HG02840 (cell line): Measurements from ENCODE around the gene WDR31.
"Not testable (repeated sequence)": the region's sequence is repeated elsewhere in the genome, so short reads cannot be mapped to it uniquely, and the experiment has no call there.

ENCODE experiments used
- ATAC-seq: cut with Tn5 transposase; IDR thresholded peaks from one replicate; pipeline ENCODE4 v1.9.1; 2021; ENCODE audit warnings: mild to moderate bottlenecking, moderate library complexity, moderate number of reproducible peaks; ENCODE audit not compliant: unreplicated experiment, low FRiP score

Gene WDR31

GRCh38 chr9:113299800-113300292, 40.2 kb downstream of the WDR31 start:
- ATAC-seq: no peak

DNA sequence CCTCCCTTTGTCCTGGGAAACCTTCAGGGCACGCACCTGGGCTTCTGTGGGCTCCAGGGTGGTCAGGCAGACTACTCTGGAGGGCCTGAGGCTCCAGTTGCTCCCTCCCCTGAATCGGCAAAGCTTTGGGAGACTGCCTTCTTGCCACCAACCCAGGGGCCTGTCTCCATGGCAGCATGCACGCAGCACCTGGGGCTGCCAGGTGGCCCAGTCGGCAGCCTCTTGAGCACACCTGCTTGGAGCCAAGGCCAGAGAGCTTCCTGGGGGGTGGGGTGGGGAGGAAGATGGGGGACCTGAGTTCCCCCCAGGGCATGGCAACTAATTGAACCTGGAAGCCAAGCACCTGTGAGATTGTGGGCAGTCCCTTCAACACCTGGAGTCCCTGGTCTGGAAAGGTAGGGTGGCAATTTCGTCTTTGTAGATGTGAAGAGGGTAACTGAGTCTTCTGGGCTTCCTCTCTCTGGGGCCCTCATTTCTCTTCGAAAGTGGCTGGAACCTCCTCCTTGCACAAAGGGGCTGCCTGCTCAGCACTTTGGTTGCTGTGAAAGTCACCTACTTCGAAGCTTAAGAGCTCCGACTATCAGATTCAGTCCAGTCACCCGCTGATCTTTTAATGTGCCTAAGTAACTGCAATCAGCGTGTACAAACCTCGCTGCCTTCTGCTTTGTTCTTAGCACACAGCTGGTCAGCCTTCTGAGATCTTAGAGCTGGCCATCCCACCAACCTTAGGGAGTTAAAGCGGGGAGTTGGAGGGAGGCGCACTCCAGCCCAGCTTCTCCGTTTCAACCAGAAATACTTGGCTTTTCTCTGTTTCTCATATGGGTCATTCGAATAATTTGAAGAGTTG, 40.9 kb downstream of the WDR31 start:
- ATAC-seq: no peak

DNA sequence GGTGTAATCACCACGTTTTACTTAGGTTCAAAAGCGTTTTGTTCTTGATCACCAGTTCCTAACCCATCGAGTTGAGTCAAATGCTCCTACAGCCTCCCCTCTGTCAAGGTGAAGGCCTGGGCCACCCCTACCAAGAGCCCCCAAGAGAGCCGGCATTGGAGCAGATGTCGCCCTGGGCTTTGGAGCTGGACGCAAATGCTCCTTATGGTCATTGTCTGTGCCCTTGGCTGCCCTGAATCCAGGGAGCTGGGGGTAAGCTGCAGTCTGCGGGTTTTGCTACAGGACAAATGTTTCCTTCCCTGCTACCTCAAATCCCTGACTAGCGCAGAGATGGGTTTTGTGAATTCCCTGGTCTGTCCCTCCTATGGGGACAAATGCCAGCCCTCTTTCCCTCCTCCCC, 41.8 kb downstream of the WDR31 start:
- no peak for ATAC-seq

- ATAC-seq: no peak
Measured at GRCh38 chr9:113296796-113297558, 43.1 kb downstream of the WDR31 start.

DNA sequence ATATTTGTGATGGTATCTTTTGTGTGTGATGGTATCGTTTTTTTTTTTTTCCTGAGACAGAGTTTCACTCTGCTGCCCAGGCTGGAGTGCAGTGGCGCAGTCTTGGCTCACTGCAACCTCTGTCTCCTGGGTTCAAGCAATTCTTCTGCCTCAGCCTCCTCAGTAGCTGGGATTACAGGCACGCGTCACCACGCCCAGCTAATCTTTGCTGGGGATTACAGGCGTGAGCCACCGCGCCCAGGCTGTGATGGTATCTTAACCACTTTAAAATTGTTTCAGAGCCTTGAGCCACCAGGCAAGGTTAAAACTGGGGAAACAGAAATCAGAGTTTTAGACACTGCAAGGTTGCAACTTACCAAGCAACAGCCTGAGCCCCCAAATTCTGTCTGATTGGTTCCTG, 43.8 kb downstream of the WDR31 start:
- not testable (repeated sequence) for ATAC-seq

DNA sequence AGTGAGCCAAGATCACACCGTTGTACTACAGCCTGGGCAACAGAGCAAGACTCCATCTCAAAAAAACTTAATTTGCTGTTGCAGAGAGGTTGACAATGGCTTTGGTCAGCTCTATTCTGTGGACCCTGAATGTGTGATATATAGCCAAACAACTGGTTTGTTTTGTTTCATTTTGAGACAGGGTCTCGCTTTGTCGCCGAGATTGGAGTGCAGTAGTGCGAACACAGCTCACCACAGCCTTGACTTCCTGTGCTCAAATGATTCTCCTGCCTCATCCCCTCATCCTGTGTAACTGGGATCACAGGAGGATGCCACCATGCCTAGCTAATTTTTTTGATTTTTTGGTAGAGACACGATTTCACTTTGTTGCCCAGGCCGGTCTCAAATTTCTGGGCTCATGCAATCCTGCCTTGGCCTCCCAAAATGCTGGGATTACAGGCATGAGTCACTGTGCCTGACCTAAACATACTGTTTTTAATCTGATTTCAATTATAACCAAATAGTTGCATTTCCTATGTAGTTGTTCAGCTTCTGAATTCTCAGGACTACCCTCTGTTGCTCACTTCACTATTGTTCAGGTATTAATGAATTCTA, 46.7 kb downstream of the WDR31 start:
- ATAC-seq: no peak

DNA sequence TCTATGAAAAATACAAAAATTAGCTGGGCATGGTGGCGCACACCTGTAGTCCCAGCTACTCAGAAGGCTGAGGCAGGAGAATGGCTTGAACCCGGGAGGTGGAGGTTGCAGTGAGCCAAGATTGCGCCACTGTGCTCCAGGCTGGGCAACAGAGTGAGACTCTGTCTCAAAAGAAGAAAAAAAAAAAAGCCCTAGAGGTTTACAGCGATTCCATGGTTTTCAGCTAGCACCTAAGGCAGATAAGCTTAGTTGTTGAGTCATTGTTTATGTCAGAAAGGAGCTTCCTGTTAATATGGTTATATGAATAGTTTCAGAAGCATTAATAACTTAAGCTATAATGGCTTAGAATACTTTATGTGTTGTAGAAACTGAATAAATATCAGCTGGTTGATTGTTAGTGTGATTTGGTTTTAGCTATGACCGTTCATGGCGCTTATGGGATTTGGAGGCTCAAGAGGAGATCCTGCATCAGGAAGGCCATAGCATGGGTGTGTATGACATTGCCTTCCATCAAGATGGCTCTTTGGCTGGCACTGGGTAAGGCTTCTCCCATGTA, 49.9 kb downstream of the WDR31 start:
- ATAC-seq: no peak

DNA sequence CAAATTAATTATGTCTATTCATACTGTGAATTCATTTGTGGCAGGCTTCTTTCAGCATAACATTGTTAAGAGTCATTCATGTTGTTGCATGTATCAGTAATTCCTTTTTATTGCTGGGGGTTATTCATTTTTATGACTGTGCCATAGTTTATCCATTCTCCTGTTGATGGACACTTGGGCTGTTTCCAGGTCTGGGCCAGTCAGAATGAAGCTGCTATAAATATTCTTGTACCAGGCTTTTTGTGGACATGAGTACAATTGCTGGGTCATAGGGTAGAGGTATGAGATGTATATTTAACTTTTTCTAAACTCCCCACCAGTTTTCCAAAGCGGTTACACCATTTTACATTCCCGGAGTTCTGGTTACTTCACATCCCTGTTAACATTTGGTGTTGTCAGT, 51.0 kb downstream of the WDR31 start:
- no peak for ATAC-seq

DNA sequence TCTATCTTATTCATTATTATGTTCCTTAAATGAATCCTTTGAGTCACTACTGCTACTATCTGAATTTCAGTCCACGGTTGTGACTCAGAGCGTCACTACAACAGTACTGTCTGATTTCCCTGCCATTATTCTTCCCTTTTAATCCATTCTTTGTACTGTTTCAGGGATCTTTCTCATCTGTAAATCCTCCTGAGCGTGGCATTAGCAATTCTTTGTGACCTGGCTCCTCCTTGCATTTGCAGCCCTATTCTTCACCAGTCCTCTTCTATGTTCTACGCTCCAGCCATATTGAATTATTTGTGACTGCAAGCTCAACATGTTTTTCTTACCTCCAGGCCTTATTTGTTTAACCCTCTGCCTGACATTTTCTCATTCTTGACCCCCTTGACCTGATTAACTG, 58.7 kb downstream of the WDR31 start:
- ATAC-seq: no peak

- no peak for ATAC-seq
Measured at GRCh38 chr9:113278840-113279239, 61.2 kb downstream of the WDR31 start.

- ATAC-seq: peak; percentile 96
Measured at GRCh38 chr9:113275157-113276131, 64.6 kb downstream of the WDR31 start, which contains the start of the genes CDC26 and PRPF4. TSS of gene CDC26 (minus strand) at chr9:113275572. CDS start at chr9:113272507, 3,065 bp downstream. TSS of gene PRPF4 (plus strand) at chr9:113275658. CDS start at chr9:113275744, 86 bp downstream.

DNA sequence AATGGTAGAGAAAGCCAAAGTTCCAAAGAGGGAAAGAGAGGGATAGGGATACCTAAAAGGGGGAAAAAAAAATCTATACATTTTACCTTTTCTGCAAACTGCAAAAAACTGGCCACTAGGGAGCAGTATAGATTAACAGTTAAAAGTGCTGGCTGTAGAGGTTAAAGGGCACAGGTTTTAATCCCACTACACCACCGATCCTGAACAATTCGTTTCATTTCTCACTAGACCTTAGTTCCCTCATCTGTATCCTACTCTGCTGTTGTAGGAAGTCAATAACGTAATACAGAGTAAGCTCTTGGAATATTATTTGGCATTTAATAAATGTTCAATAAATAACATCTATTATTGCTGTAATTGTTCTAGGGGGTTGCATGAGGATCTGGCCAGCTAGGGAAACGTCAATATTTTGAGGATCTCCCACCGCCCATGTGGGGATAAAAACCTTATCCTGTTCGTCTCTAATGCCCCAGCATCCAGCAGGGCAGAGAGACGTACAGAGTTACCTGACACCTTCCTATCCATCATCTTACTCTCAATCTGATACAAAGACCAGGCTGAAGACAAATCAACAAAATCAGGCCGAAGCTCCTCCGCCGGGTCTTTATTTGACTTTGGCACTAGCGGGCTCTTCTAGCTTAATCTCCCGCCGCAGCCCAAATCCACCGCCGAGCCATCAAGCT, 65.5 kb downstream of the WDR31 start:
- peak; percentile 15 for ATAC-seq

DNA sequence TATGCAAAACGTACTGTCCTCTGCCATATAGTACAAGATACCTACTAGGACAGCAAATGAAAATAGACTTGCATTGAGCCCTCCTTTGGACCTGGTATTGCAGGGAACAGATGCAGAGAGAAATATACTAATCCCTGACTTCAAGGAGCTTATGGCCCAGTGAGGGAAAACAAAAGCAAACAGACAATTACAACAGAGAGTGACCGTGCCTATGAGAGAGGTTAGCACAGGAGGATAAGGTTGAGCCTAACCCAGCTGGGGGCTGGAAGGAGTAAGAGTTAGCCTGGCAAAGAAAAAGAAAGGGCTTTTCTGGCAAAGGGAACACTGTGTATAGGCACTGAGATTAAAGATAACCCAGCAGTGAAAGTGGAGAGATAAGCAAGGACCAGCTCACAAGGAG, 70.2 kb downstream of the WDR31 start:
- ATAC-seq: no peak

GRCh38 chr9:113269355-113269754, 70.7 kb downstream of the WDR31 start:
- ATAC-seq: no peak

DNA sequence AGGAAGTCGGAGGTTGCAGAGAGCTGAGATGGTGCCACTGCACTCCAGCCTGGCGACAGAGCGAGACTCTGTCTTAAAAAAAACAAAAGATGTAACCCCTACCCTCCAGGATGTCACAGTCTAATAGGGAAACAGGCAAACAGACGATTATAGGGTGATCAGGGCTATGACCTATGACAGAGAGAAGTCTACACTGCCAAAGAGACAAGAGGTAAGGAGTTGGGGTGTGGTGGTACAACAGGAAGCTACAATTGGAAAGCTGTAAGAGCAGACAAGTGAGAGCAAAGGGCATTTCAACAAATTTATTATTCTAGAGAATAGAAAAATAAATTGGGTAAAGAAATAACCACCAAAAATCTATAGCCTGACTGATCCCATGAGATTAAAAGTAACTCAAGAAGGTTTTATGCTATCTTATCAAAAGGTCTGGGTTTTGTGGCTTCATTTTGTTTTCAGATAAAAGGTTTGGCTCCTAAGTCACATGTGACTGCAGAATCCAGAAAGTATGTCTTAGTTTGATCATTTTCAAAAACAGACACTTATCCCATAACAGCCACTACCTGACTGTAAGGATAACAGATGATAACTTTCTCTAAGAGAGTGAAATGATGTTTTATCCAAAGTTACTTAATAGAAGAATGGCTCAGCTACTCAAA, 72.0 kb downstream of the WDR31 start:
- no peak for ATAC-seq

GRCh38 chr9:113266174-113266573, 73.9 kb downstream of the WDR31 start:
- no peak for ATAC-seq
